GM23338 (cell line): ENCODE measurements around the gene EBPL. TPM values are rescaled to one million over a fixed set of nuclear protein-coding genes. Genes with fewer than 3 reads are reported as not detected.

Source experiments
- ATAC-seq: fragments of 200-7000 bp; cut with Tn5 transposase; 3 replicates; pipeline ENCODE4 v1.9.1; 2020
- DNase-seq: peaks from one replicate; pipeline ENCODE4 v3.0.0-alpha.2; 2015; ENCODE audit warnings: low spot score
- H2AFZ ChIP-seq: fragments of 200-600 bp; sonication (generic); 2 replicates; pipeline ENCODE4 v1.8.0; 2016; ENCODE audit warnings: antibody characterized with exemption, mild to moderate bottlenecking, moderate library complexity
- H3F3A ChIP-seq: fragments of 200-600 bp; sonication (generic); replicated peaks from 2 replicates; pipeline ENCODE4 v1.8.0; 2017; ENCODE audit warnings: antibody characterized with exemption, mixed run types, low read depth
- H3K27ac ChIP-seq: fragments of 200-600 bp; sonication (generic); 2 replicates; pipeline ENCODE4 v1.6.1; 2016; ENCODE audit warnings: low read depth
- H3K27me3 ChIP-seq: fragments of 200-600 bp; sonication (generic); 2 replicates; pipeline ENCODE4 v1.8.0; 2016; ENCODE audit warnings: mild to moderate bottlenecking, mixed run types, moderate library complexity; ENCODE audit not compliant: insufficient read depth
- H3K36me3 ChIP-seq: fragments of 200-600 bp; sonication (generic); 2 replicates; pipeline ENCODE4 v1.8.0; 2016; ENCODE audit warnings: mild to moderate bottlenecking; ENCODE audit not compliant: insufficient read depth
- H3K4me1 ChIP-seq: fragments of 200-600 bp; sonication (generic); 2 replicates; pipeline ENCODE4 v1.8.0; 2016; ENCODE audit warnings: mild to moderate bottlenecking, moderate library complexity; ENCODE audit not compliant: insufficient read depth
- H3K4me2 ChIP-seq: fragments of 200-600 bp; sonication (generic); 2 replicates; pipeline ENCODE4 v1.7.1; 2017; ENCODE audit warnings: mixed run types
- H3K4me3 ChIP-seq: fragments of 200-600 bp; sonication (generic); 2 replicates; pipeline ENCODE4 v1.6.1; 2016; ENCODE audit warnings: mixed run types
- H3K79me2 ChIP-seq: fragments of 200-600 bp; sonication (generic); replicated peaks from 2 replicates; pipeline ENCODE4 v1.8.0; 2017; ENCODE audit warnings: mild to moderate bottlenecking; ENCODE audit not compliant: insufficient read depth
- H3K9me2 ChIP-seq: fragments of 200-600 bp; sonication (generic); 2 replicates; pipeline ENCODE4 v1.8.0; 2017; ENCODE audit not compliant: insufficient read depth
- H4K20me1 ChIP-seq: fragments of 200-600 bp; sonication (generic); replicated peaks from 2 replicates; pipeline ENCODE4 v1.8.0; 2017; ENCODE audit warnings: mild to moderate bottlenecking; ENCODE audit not compliant: insufficient read depth
- H3K27ac Mint-ChIP-seq: 2 replicates; pipeline ENCODE4 v1.8.0; 2020; ENCODE audit warnings: inconsistent platforms, mild to moderate bottlenecking, moderate library complexity, mixed read lengths
- H3K27me3 Mint-ChIP-seq: 3 replicates; pipeline ENCODE4 v1.8.0; 2022; ENCODE audit warnings: low read depth, mild to moderate bottlenecking, moderate library complexity, mixed read lengths, inconsistent platforms; ENCODE audit not compliant: insufficient read depth, poor library complexity
- H3K36me3 Mint-ChIP-seq: 3 replicates; pipeline ENCODE4 v1.8.0; 2021; ENCODE audit warnings: low read depth, mild to moderate bottlenecking, inconsistent platforms, moderate library complexity, mixed read lengths
- H3K4me1 Mint-ChIP-seq: 3 replicates; pipeline ENCODE4 v1.8.0; 2020; ENCODE audit warnings: mild to moderate bottlenecking, inconsistent platforms, mixed read lengths
- H3K4me3 Mint-ChIP-seq: 3 replicates; pipeline ENCODE4 v1.8.0; 2021; ENCODE audit warnings: moderate library complexity, mild to moderate bottlenecking, inconsistent platforms, mixed read lengths
- H3K9me3 Mint-ChIP-seq: 3 replicates; pipeline ENCODE4 v1.8.0; 2020; ENCODE audit warnings: moderate library complexity, mild to moderate bottlenecking, inconsistent platforms, mixed read lengths
- CREB1 ChIP-seq: fragments of 250-450 bp; sonication (Bioruptor Pico); IDR thresholded peaks from 2 replicates; pipeline ENCODE4 v1.5.0; 2020; ENCODE audit warnings: low read depth, mild to moderate bottlenecking, moderate library complexity
- CTCF ChIP-seq, 2 experiments: fragments of 200-600 bp in 1 of 2; sonication (generic) in 1 of 2; conservative IDR thresholded peaks; 2 replicates each; pipeline versions ENCODE4 v1.5.1 to v1.6.1; 2016 to 2017; ENCODE audit warnings: antibody characterized with exemption in 2 of 2, low read depth in 2 of 2, mild to moderate bottlenecking in 2 of 2, moderate library complexity in 1 of 2
- EZH2 ChIP-seq: fragments of 200-600 bp; sonication (generic); IDR thresholded peaks from one replicate; pipeline ENCODE4 v1.8.0; 2017; ENCODE audit warnings: antibody characterized with exemption, mild to moderate bottlenecking, low read depth; ENCODE audit not compliant: unreplicated experiment
- EZH2phosphoT487 ChIP-seq: fragments of 200-600 bp; sonication (generic); IDR thresholded peaks from one replicate; pipeline ENCODE4 v1.8.1; 2018; ENCODE audit warnings: antibody characterized with exemption; ENCODE audit not compliant: unreplicated experiment
- JUNB ChIP-seq: IDR thresholded peaks from one replicate; pipeline ENCODE4 v1.6.1; 2016; ENCODE audit warnings: antibody characterized with exemption; ENCODE audit not compliant: unreplicated experiment
- NANOG ChIP-seq: IDR thresholded peaks from 2 replicates; pipeline ENCODE4 v1.6.1; 2016; ENCODE audit warnings: antibody characterized with exemption, borderline replicate concordance
- POLR2AphosphoS5 ChIP-seq: IDR thresholded peaks from 2 replicates; pipeline ENCODE4 v1.6.1; 2016; ENCODE audit warnings: antibody characterized with exemption, low read depth
- STAT1 ChIP-seq: IDR thresholded peaks from one replicate; pipeline ENCODE4 v1.6.1; 2016; ENCODE audit warnings: antibody characterized with exemption; ENCODE audit not compliant: unreplicated experiment
- ZNF114 ChIP-seq: fragments of 250-450 bp; sonication (Bioruptor Pico); IDR thresholded peaks from 2 replicates; pipeline ENCODE4 v1.5.0; 2020; ENCODE audit warnings: mild to moderate bottlenecking, moderate library complexity
- ZNF331 ChIP-seq: fragments of 250-450 bp; sonication (Bioruptor Pico); IDR thresholded peaks from 2 replicates; pipeline ENCODE4 v1.5.0; 2020; ENCODE audit warnings: low read depth, mild to moderate bottlenecking, moderate library complexity
- polyA plus RNA-seq: library from polyadenylated mRNA; unstranded; fragments of >200 nt; fragmentation: Nextera tagmentation; extraction: Ambion mirVana; gene quantifications from 2 replicates; pipeline ENCODE4 v1.2.1, GENCODE V29; 2016
- total RNA-seq: library from RNA; depleted of rRNA; stranded (reverse); fragments of >200 nt; shearing (Covaris generic); gene quantifications from 2 replicates; pipeline ENCODE4 v1.2.3, GENCODE V29; 2014
- TF ChIP-seq, protein P1 (sequence below): fragments of 250-450 bp; sonication (Bioruptor Pico); IDR thresholded peaks from 2 replicates; pipeline ENCODE4 v1.5.0; 2020; ENCODE audit warnings: mild to moderate bottlenecking, moderate library complexity

The EBPL gene
- total and polyA plus RNA-seq, 2 experiments from 2014 or later: 231 to 245 TPM

GRCh38 chr13:49649244-49649962, 41.9 kb downstream of the EBPL start:
- DNase-seq (peak; percentile 68), ATAC-seq (peak; percentile 62)
- Mint-ChIP-seq H3K9me3 (no peaks in the 10 kb centered on the region), H3K4me3 (no peak overlapping the region), H3K4me1 (peaks cover 4% of the 10 kb centered on the region; the same call in 2 of the 3 replicates), H3K27me3 (no peaks in the 10 kb centered on the region), H3K27ac (no peak overlapping the region), H3K36me3 (no peaks in the 10 kb centered on the region)
- Histone ChIP-seq H4K20me1 (no peaks in the 10 kb centered on the region; the same call in 1 of the 2 replicates), H3K36me3 (no peaks in the 10 kb centered on the region), H2AFZ (no peak overlapping the region), H3K79me2 (no peaks in the 10 kb centered on the region), H3K4me3 (no peak overlapping the region), H3K27me3 (no peaks in the 10 kb centered on the region), H3K27ac (no peak overlapping the region), H3F3A (0 out of 2 replicates have a peak, but pooled peaks cover 5% of the 10 kb centered on the region), H3K4me1 (no peaks in the 10 kb centered on the region), H3K9me2 (no peaks in the 10 kb centered on the region), H3K4me2 (no peak overlapping the region)
- TF ChIP-seq NANOG (no peak), STAT1 (no peak), CREB1 (no peak), CTCF (conservative IDR thresholded peaks at IDR 0.05; ENCODE audit: low read depth in 2 of 2) (peak; percentile 52 to 75), EZH2 (no peak), JUNB (no peak), POLR2AphosphoS5 (no peak), EZH2phosphoT487 (no peak), ZNF114 (no peak)

DNA sequence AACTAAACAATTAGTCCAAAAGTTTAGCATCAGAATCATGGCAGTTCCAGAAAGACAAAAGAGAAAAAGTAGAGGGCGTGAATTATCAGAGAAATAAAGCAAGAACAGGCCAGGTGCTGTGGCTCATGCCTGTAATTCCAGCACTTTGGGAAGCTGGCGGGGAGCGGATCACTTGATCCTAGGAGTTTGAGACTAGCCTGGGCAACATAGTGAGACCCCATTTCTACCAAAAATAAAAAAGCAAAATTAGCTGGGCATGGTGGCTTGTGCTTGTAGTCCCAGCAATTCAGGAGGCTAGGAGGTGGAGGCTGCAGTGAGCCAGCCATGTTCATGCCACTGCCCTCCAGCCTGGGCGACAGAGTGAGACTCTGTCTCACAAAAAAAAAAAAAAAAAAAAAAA, 44.6 kb downstream of the EBPL start:
- Histone ChIP-seq H2AFZ (no peak overlapping the region), H3K4me3 (no peak overlapping the region), H3F3A (no peaks in the 10 kb centered on the region), H3K9me2 (0 out of 2 replicates have a peak, but pooled peaks cover 3% of the 10 kb centered on the region), H3K4me1 (no peaks in the 10 kb centered on the region), H3K36me3 (no peaks in the 10 kb centered on the region), H4K20me1 (no peaks in the 10 kb centered on the region), H3K27ac (no peak overlapping the region), H3K4me2 (no peak overlapping the region), H3K79me2 (no peaks in the 10 kb centered on the region), H3K27me3 (no peaks in the 10 kb centered on the region)
- Mint-ChIP-seq H3K9me3 (no peaks in the 10 kb centered on the region), H3K27ac (no peak overlapping the region), H3K4me3 (no peak overlapping the region), H3K4me1 (0 out of 3 replicates have a peak, but pooled peaks cover 2% of the 10 kb centered on the region), H3K27me3 (no peaks in the 10 kb centered on the region), H3K36me3 (no peaks in the 10 kb centered on the region)
- no peak for DNase-seq
- no peak for ATAC-seq
- TF ChIP-seq, protein P1, sequence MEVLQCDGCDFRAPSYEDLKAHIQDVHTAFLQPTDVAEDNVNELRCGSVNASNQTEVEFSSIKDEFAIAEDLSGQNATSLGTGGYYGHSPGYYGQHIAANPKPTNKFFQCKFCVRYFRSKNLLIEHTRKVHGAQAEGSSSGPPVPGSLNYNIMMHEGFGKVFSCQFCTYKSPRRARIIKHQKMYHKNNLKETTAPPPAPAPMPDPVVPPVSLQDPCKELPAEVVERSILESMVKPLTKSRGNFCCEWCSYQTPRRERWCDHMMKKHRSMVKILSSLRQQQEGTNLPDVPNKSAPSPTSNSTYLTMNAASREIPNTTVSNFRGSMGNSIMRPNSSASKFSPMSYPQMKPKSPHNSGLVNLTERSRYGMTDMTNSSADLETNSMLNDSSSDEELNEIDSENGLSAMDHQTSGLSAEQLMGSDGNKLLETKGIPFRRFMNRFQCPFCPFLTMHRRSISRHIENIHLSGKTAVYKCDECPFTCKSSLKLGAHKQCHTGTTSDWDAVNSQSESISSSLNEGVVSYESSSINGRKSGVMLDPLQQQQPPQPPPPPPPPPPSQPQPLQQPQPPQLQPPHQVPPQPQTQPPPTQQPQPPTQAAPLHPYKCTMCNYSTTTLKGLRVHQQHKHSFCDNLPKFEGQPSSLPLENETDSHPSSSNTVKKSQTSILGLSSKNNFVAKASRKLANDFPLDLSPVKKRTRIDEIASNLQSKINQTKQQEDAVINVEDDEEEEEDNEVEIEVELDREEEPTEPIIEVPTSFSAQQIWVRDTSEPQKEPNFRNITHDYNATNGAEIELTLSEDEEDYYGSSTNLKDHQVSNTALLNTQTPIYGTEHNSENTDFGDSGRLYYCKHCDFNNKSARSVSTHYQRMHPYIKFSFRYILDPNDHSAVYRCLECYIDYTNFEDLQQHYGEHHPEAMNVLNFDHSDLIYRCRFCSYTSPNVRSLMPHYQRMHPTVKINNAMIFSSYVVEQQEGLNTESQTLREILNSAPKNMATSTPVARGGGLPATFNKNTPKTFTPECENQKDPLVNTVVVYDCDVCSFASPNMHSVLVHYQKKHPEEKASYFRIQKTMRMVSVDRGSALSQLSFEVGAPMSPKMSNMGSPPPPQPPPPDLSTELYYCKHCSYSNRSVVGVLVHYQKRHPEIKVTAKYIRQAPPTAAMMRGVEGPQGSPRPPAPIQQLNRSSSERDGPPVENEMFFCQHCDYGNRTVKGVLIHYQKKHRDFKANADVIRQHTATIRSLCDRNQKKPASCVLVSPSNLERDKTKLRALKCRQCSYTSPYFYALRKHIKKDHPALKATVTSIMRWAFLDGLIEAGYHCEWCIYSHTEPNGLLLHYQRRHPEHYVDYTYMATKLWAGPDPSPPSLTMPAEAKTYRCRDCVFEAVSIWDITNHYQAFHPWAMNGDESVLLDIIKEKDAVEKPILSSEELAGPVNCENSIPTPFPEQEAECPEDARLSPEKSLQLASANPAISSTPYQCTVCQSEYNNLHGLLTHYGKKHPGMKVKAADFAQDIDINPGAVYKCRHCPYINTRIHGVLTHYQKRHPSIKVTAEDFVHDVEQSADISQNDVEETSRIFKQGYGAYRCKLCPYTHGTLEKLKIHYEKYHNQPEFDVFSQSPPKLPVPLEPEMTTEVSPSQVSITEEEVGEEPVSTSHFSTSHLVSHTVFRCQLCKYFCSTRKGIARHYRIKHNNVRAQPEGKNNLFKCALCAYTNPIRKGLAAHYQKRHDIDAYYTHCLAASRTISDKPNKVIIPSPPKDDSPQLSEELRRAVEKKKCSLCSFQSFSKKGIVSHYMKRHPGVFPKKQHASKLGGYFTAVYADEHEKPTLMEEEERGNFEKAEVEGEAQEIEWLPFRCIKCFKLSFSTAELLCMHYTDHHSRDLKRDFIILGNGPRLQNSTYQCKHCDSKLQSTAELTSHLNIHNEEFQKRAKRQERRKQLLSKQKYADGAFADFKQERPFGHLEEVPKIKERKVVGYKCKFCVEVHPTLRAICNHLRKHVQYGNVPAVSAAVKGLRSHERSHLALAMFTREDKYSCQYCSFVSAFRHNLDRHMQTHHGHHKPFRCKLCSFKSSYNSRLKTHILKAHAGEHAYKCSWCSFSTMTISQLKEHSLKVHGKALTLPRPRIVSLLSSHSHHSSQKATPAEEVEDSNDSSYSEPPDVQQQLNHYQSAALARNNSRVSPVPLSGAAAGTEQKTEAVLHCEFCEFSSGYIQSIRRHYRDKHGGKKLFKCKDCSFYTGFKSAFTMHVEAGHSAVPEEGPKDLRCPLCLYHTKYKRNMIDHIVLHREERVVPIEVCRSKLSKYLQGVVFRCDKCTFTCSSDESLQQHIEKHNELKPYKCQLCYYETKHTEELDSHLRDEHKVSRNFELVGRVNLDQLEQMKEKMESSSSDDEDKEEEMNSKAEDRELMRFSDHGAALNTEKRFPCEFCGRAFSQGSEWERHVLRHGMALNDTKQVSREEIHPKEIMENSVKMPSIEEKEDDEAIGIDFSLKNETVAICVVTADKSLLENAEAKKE (CRISPR knock-in tag): no peak
- TF ChIP-seq ZNF331 (CRISPR knock-in tag): no peak
- no peak for TF ChIP-seq JUNB
- TF ChIP-seq NANOG: no peak
- TF ChIP-seq CTCF (conservative IDR thresholded peaks at IDR 0.05; ENCODE audit: low read depth in 2 of 2): no peak
- TF ChIP-seq CREB1: no peak
- TF ChIP-seq EZH2: no peak
- TF ChIP-seq POLR2AphosphoS5: no peak
